Activated T-helper 17 cell treated with anti-CD3 and anti-CD28 coated beads, Interleukin-2, amount 50 U/mL, for 72 hours (primary cell): Measurements from ENCODE around the gene AVPI1. TPM values are rescaled to one million over a fixed set of nuclear protein-coding genes. Genes with fewer than 3 reads are reported as not detected.
"Not testable (repeated sequence)": the region's sequence is repeated elsewhere in the genome, so short reads cannot be mapped to it uniquely, and the experiment has no call there.

Experiments
- ATAC-seq: fragments of 150-1000 bp; cut with Tn5 transposase; replicated peaks from 2 replicates; pipeline ENCODE4 v1.10.0; 2021; ENCODE audit warnings: mild to moderate bottlenecking, moderate library complexity
- H3K27ac Mint-ChIP-seq: one replicate; pipeline ENCODE4 v1.8.0; 2022; ENCODE audit warnings: mixed read lengths
- H3K27me3 Mint-ChIP-seq: one replicate; pipeline ENCODE4 v1.8.0; 2022; ENCODE audit warnings: mixed read lengths
- H3K36me3 Mint-ChIP-seq: one replicate; pipeline ENCODE4 v1.8.0; 2022; ENCODE audit warnings: low read depth, mild to moderate bottlenecking, mixed read lengths
- H3K4me1 Mint-ChIP-seq: one replicate; pipeline ENCODE4 v1.8.0; 2022; ENCODE audit warnings: mixed read lengths
- H3K4me3 Mint-ChIP-seq: one replicate; pipeline ENCODE4 v1.8.0; 2022; ENCODE audit warnings: mild to moderate bottlenecking, mixed read lengths
- H3K9me3 Mint-ChIP-seq: one replicate; pipeline ENCODE4 v1.8.0; 2022; ENCODE audit warnings: mixed read lengths
- total RNA-seq, 2 donors: library from RNA; stranded (reverse); gene quantifications; one replicate each; pipeline ENCODE4 v1.2.3, GENCODE V29; 2022

The AVPI1 gene
- total RNA-seq, 2 donors from 2014 or later = 1.5 to 1.9 TPM

- no peaks in the 10 kb centered on the region for H3K36me3 Mint-ChIP-seq
- no peaks in the 10 kb centered on the region for H3K9me3 Mint-ChIP-seq
- H3K27ac Mint-ChIP-seq = no peak overlapping the region
- no peaks in the 10 kb centered on the region for H3K4me1 Mint-ChIP-seq
- H3K4me3 Mint-ChIP-seq = no peak overlapping the region
- peaks cover 4% of the 10 kb centered on the region for H3K27me3 Mint-ChIP-seq
- no peak for ATAC-seq
Measured at GRCh38 chr10:97703398-97704067, 16.5 kb upstream of the AVPI1 start.

- peaks cover 4% of the 10 kb centered on the region for H3K27me3 Mint-ChIP-seq
- peak; percentile 95 for ATAC-seq
- H3K9me3 Mint-ChIP-seq = no peaks in the 10 kb centered on the region
- H3K36me3 Mint-ChIP-seq = no peaks in the 10 kb centered on the region
- H3K4me1 Mint-ChIP-seq = no peaks in the 10 kb centered on the region
- H3K27ac Mint-ChIP-seq = no peak overlapping the region
- H3K4me3 Mint-ChIP-seq = no peak overlapping the region
Measured at GRCh38 chr10:97701438-97702069, 14.5 kb upstream of the AVPI1 start.

GRCh38 chr10:97698072-97698655, 11.1 kb upstream of the AVPI1 start:
- not testable (repeated sequence) for H3K36me3 Mint-ChIP-seq, H3K27me3 Mint-ChIP-seq, ATAC-seq

GRCh38 chr10:97690133-97690532, 3.1 kb upstream of the AVPI1 start:
- Mint-ChIP-seq H3K4me3 (no peak overlapping the region), H3K27me3 (no peaks in the 10 kb centered on the region), H3K27ac (no peak overlapping the region), H3K4me1 (peaks cover 6% of the 10 kb centered on the region), H3K9me3 (no peaks in the 10 kb centered on the region), H3K36me3 (no peaks in the 10 kb centered on the region)
- ATAC-seq = no peak

More at GRCh38 chr10:97698072-97698655, 11.1 kb upstream of the AVPI1 start:
- not testable (repeated sequence) for H3K4me3 Mint-ChIP-seq, H3K9me3 Mint-ChIP-seq, H3K27ac Mint-ChIP-seq, H3K4me1 Mint-ChIP-seq

GRCh38 chr10:97689559-97690020, 2.5 kb upstream of the AVPI1 start:
- ATAC-seq = no peak
- H3K27ac Mint-ChIP-seq = no peak overlapping the region
- no peaks in the 10 kb centered on the region for H3K9me3 Mint-ChIP-seq
- H3K4me3 Mint-ChIP-seq = no peak overlapping the region
- no peaks in the 10 kb centered on the region for H3K27me3 Mint-ChIP-seq
- no peaks in the 10 kb centered on the region for H3K36me3 Mint-ChIP-seq
- peaks cover 6% of the 10 kb centered on the region for H3K4me1 Mint-ChIP-seq

- H3K27ac Mint-ChIP-seq = peak overlapping the region; percentile 12
- H3K9me3 Mint-ChIP-seq = no peaks in the 10 kb centered on the region
- peak overlapping the region; percentile 70 for H3K4me3 Mint-ChIP-seq
- H3K36me3 Mint-ChIP-seq = no peaks in the 10 kb centered on the region
- peaks cover 6% of the 10 kb centered on the region for H3K4me1 Mint-ChIP-seq
- no peak for ATAC-seq
- no peaks in the 10 kb centered on the region for H3K27me3 Mint-ChIP-seq
Measured at GRCh38 chr10:97687785-97688781, 1.0 kb upstream of the AVPI1 start.

- H3K27me3 Mint-ChIP-seq = no peaks in the 10 kb centered on the region
Measured at GRCh38 chr10:97686301-97686961, 610 bp downstream of the AVPI1 start.

GRCh38 chr10:97685395-97685958, 1.6 kb downstream of the AVPI1 start:
- ATAC-seq = no peak
- Mint-ChIP-seq H3K27me3 (no peaks in the 10 kb centered on the region), H3K27ac (no peak overlapping the region), H3K9me3 (no peaks in the 10 kb centered on the region), H3K36me3 (no peaks in the 10 kb centered on the region), H3K4me3 (no peak overlapping the region), H3K4me1 (peaks cover 6% of the 10 kb centered on the region)

More at GRCh38 chr10:97686301-97686961, 610 bp downstream of the AVPI1 start:
- Mint-ChIP-seq H3K9me3 (no peaks in the 10 kb centered on the region), H3K36me3 (no peaks in the 10 kb centered on the region), H3K4me3 (peak overlapping the region; percentile 70), H3K27ac (no peak overlapping the region), H3K4me1 (peaks cover 6% of the 10 kb centered on the region)
- peak; percentile 28 for ATAC-seq

- Mint-ChIP-seq H3K36me3 (no peaks in the 10 kb centered on the region), H3K4me3 (no peak overlapping the region), H3K4me1 (peaks cover 6% of the 10 kb centered on the region), H3K27ac (no peak overlapping the region), H3K9me3 (no peaks in the 10 kb centered on the region), H3K27me3 (no peaks in the 10 kb centered on the region)
- no peak for ATAC-seq
Measured at GRCh38 chr10:97684866-97685394, 2.1 kb downstream of the AVPI1 start.

- not testable (repeated sequence) for H3K9me3 Mint-ChIP-seq, ATAC-seq, H3K27ac Mint-ChIP-seq, H3K4me3 Mint-ChIP-seq, H3K27me3 Mint-ChIP-seq, H3K4me1 Mint-ChIP-seq, H3K36me3 Mint-ChIP-seq
Measured at GRCh38 chr10:97684368-97684713, 2.7 kb downstream of the AVPI1 start.

- no peak overlapping the region for H3K27ac Mint-ChIP-seq
- no peak for ATAC-seq
- no peak overlapping the region for H3K4me3 Mint-ChIP-seq
- H3K4me1 Mint-ChIP-seq = peaks cover 6% of the 10 kb centered on the region
- no peaks in the 10 kb centered on the region for H3K36me3 Mint-ChIP-seq
- no peaks in the 10 kb centered on the region for H3K9me3 Mint-ChIP-seq
- H3K27me3 Mint-ChIP-seq = no peaks in the 10 kb centered on the region
Measured at GRCh38 chr10:97683556-97684367, 3.3 kb downstream of the AVPI1 start.

- ATAC-seq = no peak
- no peak overlapping the region for H3K27ac Mint-ChIP-seq
- no peak overlapping the region for H3K4me3 Mint-ChIP-seq
- H3K36me3 Mint-ChIP-seq = no peaks in the 10 kb centered on the region
- H3K27me3 Mint-ChIP-seq = no peaks in the 10 kb centered on the region
- H3K9me3 Mint-ChIP-seq = no peaks in the 10 kb centered on the region
- H3K4me1 Mint-ChIP-seq = no peaks in the 10 kb centered on the region
Measured at GRCh38 chr10:97682042-97682441, 5.0 kb downstream of the AVPI1 start.

GRCh38 chr10:97679594-97679993, 7.4 kb downstream of the AVPI1 start:
- ATAC-seq = no peak
- Mint-ChIP-seq H3K27me3 (no peaks in the 10 kb centered on the region), H3K36me3 (peaks cover 13% of the 10 kb centered on the region), H3K9me3 (no peaks in the 10 kb centered on the region), H3K4me1 (no peaks in the 10 kb centered on the region), H3K27ac (no peak overlapping the region), H3K4me3 (no peak overlapping the region)
